Ramos (cell line): Measurements from ENCODE around the gene DLGAP1.
"Not testable (repeated sequence)": the region's sequence is repeated elsewhere in the genome, so short reads cannot be mapped to it uniquely, and the experiment has no call there.

Experiments used
- in situ Hi-C: fragments of 300-500 bp; cut with MboI; formaldehyde crosslinking; loops from one replicate; pipeline ENCODE4 v1.14.3; 2022; ENCODE audit warnings: low sequenced_read_pairs; ENCODE audit not compliant: unreplicated experiment

DLGAP1 gene

DNA sequence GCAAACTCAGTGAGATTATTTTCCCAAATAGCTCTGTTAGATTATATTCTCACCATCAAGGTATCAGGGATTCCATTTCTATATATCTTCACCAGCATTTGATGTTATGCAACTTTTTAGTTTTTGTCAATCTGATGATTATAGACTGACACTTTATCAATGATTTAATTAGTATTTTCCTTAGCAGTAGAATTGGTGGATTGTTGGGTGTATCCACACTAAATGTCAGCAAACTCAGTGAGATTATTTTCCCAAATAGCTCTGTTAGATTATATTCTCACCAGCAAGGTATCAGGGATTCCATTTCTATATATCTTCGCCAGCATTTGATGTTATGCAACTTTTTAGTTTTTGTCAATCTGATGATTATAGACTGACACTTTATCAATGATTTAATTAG is 432.4 kb downstream of the DLGAP1 start:
- in situ Hi-C loops: not testable (repeated sequence)

- in situ Hi-C loops: no loop called here
Observed at GRCh38 chr18:4020026-4020425, 435.1 kb downstream of the DLGAP1 start.

DNA sequence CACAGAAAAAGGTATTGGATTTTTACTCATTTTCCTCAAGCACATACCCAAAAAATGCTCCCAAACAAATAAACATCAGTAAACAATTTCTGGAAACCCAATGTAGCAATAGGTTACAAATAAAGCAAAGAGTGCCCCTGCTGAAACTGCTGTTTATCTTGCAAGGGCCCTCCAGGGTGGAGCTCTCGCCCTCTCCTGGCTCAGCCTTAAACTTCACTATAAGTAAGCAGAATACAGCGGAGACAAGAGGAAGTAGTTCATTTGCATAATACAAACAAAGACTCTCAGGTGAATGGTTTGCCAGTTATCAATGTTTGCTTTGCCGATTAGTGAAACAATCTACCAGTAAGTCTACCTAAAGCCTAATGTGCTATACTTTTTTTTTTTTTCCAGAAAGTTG is 437.6 kb downstream of the DLGAP1 start:
- in situ Hi-C loops: no loop called here

- in situ Hi-C loops: no loop called here
Observed at GRCh38 chr18:4016391-4017049, 438.6 kb downstream of the DLGAP1 start.

GRCh38 chr18:4007846-4008245 is 447.3 kb downstream of the DLGAP1 start:
- in situ Hi-C loops: no loop called here

DNA sequence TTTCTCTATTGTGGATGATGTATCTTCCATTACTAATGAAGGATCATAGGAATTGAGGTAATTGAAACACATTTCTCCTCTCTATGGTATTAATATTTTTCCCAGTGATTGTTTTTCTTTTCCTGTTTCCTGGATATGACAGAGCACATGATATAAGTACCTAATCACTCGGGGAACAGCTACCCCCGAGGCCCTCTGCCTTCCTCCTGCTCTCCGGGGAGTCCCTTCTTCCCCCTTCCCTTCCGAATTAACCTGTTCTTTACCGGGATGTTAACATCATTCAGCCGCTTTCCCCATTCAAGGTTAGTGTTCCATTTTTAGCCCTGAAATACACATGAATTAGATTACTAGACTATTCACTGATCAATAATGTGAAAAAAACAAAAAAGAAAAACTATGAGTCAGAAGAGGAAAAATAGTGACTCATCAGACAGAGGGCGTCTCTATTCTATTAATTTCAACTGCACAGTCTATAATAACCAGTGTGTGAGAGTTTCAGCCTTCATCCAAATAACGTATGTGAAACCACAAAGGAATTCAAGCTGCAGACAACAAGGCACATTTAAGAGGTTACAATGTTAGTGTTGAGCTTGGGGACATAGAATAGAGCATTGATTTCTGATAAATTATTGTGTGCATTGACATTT is 450.8 kb downstream of the DLGAP1 start:
- in situ Hi-C loops: no loop called here

GRCh38 chr18:3998698-3999333 is 456.3 kb downstream of the DLGAP1 start:
- in situ Hi-C loops: loop anchor here (25.0 kb wide), 1 partner anchor 712 kb away; no protein-coding TSS in a partner anchor

GRCh38 chr18:3995476-3996102 is 459.5 kb downstream of the DLGAP1 start:
- in situ Hi-C loops: loop anchor here (25.0 kb wide), 1 partner anchor 708 kb away; no protein-coding TSS in a partner anchor

DNA sequence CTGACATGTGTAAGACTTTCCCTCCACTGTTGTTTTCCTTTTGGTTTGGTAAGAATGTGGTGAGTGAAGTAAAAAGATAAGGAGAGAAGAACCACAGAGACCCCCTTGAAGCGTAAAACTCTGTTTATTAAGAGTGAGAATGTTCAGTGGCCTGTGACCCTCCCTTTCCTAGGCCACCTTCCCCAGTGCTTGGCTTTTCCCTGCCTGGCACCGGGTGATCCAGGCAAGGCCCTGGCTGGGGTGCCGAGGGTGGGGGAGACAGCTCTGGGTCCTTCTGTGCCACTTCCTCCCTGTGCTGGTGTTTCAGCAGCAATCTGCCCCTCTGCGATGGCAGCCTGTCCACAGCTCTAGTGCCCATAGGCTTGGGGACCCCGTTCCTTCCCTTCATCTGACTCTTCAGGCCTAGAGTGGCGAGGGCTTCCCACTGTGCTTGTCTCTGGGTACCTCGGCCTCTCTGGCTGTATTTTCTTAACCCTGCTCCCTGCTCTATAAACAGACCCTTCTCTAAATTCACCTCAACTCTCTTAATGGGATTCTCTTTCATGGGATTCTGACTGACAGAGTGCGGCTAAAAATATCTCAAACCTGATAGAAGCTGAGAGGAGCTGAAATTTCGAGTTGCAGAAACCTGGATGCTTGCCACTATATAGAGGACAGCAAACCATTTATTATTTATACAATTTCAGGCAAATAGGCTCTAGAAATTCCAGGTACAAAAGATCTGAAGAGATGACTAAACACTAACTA is 461.0 kb downstream of the DLGAP1 start:
- in situ Hi-C loops: loop anchor here (25.0 kb wide), 1 partner anchor 707 kb away; no protein-coding TSS in a partner anchor

DNA sequence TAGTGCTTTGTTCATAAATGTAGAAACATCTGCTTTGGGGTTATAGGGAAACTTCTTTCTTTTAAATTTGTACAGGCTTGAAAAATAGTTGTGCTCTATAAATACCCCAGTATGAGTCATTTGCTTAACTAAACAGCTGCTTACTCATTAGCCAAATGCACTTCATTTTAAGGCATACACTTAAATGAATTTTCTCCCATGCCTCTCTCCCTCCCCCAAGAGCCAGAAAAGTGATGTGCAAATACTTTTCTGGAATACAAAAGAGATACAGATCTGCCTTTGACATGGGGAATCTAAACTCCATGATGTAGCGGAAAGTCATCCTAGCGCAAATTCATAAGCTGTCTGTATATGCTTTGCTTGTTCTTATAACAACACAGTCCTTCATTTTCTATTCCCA is 469.4 kb downstream of the DLGAP1 start:
- in situ Hi-C loops: loop anchor here (25.0 kb wide), 1 partner anchor 698 kb away; no protein-coding TSS in a partner anchor

- in situ Hi-C loops: loop anchor here (25.0 kb wide), 1 partner anchor 698 kb away; no protein-coding TSS in a partner anchor
Observed at GRCh38 chr18:3985020-3985419, 470.1 kb downstream of the DLGAP1 start.

- in situ Hi-C loops: loop anchor here (25.0 kb wide), 1 partner anchor 697 kb away; no protein-coding TSS in a partner anchor
Observed at GRCh38 chr18:3984163-3984757, 470.8 kb downstream of the DLGAP1 start.

DNA sequence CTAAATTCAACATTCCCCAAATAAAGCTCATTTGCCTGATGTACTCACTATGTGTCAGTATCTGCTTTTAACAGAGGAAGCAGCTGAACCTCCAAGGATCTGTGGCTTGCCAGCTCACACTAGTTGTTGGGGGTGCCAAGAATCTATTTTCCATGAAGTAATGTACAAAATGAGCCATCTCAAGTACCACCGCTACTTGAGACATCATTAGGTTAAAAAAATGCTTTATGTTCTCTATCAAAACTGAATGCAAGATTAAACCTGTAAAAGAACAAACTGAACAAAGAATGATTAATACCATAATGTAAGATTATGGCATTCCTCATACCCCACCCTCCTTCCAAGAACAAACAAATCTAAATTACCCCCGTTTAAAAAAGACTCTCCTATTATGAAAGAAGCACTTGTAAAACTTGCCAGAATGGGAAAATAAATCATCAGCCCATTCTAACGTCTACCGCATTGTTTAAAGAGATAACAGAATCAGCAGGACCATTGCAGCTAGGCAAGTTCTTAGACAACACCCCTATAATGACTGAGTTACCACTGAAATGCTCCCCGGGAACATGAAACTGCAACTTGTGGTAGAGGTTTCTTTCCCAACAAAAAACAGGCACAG is 471.6 kb downstream of the DLGAP1 start:
- in situ Hi-C loops: loop anchor here (25.0 kb wide), 1 partner anchor 696 kb away; no protein-coding TSS in a partner anchor

DNA sequence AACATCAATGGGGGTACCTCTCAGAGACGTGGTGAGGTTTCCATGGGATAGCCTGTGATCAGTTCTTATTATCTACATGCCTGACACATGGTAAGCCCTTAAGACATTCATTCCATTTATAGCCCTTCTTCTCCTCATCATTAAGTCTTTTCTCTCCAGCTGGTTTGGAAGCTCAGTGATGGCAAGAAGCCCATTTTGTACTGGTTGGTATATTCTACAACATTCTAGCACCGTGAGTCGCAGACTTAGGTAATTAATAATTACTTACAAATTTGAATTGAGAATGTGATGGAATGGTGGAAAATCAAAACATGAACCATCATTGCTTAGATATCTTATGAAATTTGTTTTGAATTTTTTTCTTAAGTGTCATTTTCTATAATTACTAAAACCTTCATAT is 472.6 kb downstream of the DLGAP1 start:
- in situ Hi-C loops: loop anchor here (25.0 kb wide), 1 partner anchor 695 kb away; no protein-coding TSS in a partner anchor

DNA sequence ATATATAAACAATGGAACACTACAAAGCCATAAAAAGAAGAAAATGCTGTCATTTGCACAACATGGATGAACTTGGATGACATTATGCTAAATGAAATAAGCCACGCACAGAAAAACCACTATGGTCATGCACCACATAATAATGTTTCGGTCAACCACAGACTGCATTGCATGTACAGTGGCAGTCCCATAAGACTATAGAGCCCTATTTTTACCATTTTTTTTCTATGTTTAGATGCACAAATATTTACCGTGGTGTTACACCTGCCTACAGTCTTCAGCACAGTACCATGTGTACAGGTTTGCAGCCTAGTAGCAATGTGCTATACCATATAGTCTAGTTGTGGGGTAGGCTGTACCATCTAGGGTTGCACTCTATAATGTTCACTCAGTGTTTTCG is 476.1 kb downstream of the DLGAP1 start:
- in situ Hi-C loops: loop anchor here (25.0 kb wide), 1 partner anchor 692 kb away; no protein-coding TSS in a partner anchor

DNA sequence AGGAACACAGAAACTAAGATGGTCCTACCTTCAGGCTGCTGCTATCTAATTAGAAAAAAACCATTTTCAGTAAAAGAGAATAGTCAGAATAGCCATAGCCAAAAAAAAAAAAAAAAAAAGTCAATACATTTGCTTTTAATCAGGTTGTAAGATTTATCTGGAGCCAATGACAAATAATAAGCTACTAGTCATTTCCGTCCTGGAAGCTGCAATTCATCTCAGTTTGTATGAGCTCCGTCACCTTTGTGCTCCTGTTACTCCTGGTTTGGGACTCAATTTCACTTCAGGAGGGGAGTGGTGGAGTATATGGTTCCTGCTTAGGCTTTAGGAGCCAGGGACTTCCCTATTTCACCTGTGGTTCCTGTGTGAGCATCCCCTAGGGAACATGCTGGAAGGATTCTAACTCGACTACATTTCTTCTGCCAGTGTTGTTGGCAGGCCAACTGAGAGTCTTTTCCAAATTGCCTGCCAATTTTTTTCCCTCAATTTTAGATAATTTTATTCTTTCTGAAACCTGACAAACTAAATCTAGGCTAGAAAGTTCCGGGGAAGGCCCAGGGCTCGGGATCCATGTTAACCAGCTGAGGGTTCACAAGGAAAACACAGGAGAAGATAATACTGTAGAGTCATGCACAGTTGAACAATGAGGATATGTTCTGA is 481.8 kb downstream of the DLGAP1 start:
- in situ Hi-C loops: no loop called here

DNA sequence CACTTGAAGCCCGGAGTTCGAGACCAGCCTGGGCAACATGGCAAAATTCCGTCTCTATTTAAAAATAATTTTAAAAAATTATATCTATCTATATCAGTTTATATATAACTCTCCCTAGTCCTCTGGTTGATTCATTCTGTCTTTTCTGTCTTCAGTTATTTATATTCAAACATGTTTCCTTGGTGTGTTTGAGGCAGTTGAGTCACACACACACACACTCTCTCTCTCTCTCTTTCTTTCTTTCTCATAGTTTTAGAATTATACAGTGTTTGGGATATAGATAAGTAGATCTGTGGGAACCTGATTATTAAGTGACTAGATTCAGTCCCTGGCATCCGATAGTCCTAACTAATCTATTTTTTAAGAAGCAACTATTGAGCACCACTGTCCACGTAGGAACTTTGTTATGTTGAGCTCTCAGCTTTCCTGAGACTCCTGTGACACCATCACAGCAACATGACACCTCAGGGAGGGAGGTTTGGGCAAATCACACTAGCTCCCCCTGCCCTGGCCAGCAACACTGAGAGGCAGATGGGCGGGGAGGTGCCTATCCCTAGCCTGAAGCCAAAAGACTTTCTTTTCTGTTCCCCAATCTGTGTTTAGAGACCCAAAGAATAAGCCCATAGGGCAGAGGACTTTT is 482.7 kb downstream of the DLGAP1 start:
- in situ Hi-C loops: no loop called here

- in situ Hi-C loops: no loop called here
Observed at GRCh38 chr18:3970929-3971328, 484.2 kb downstream of the DLGAP1 start.
